Nephron progenitor cell (in vitro differentiated cells): ENCODE results near the gene EGFR.

Experiments
- DNase-seq: peaks from one replicate; pipeline ENCODE4 v3.0.0; 2021
- H3K27ac Mint-ChIP-seq: 2 replicates; pipeline ENCODE4 v1.8.0; 2021; ENCODE audit warnings: mild to moderate bottlenecking, moderate library complexity, mixed read lengths
- H3K27me3 Mint-ChIP-seq: 2 replicates; pipeline ENCODE4 v1.8.0; 2021; ENCODE audit warnings: mild to moderate bottlenecking, low read depth, mixed read lengths; ENCODE audit not compliant: poor library complexity
- H3K36me3 Mint-ChIP-seq: 2 replicates; pipeline ENCODE4 v1.8.0; 2021; ENCODE audit warnings: low read depth, mixed read lengths
- H3K4me1 Mint-ChIP-seq: 2 replicates; pipeline ENCODE4 v1.8.0; 2021; ENCODE audit warnings: mixed read lengths
- H3K4me3 Mint-ChIP-seq: 2 replicates; pipeline ENCODE4 v1.8.0; 2021; ENCODE audit warnings: mild to moderate bottlenecking, moderate library complexity, mixed read lengths
- H3K9me3 Mint-ChIP-seq: 2 replicates; pipeline ENCODE4 v1.8.0; 2021; ENCODE audit warnings: mild to moderate bottlenecking, moderate library complexity, mixed read lengths
- TF ChIP-seq, protein P1 (sequence below): fragments of 200-600 bp; sonication (generic); IDR thresholded peaks from 2 replicates; pipeline ENCODE4 v1.5.0; 2021; ENCODE audit warnings: antibody characterized with exemption

EGFR gene

DNA sequence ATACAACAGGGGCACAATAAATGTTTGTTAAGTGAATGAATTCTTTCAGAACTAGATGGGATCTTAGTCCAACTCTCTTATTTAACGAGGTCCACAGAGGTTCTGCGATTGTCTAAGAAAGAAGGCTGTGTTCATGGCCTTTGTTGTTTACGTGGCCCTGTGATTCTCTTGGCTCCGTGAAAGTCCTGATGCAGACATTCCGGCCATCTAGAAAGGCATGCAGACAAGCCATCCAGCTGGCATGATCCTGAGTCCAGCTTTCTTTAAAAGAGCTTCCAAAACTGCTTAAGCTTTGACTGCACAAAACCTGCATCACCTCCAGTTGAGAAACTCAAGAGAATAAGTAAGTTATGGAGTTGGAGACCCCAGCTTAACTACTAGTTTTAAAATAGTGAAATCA, 26.0 kb downstream of the EGFR start:
- no peaks in the 10 kb centered on the region for H3K36me3 Mint-ChIP-seq
- H3K4me1 Mint-ChIP-seq: peaks cover 32% of the 10 kb centered on the region
- H3K9me3 Mint-ChIP-seq: no peaks in the 10 kb centered on the region
- TF ChIP-seq, protein P1, sequence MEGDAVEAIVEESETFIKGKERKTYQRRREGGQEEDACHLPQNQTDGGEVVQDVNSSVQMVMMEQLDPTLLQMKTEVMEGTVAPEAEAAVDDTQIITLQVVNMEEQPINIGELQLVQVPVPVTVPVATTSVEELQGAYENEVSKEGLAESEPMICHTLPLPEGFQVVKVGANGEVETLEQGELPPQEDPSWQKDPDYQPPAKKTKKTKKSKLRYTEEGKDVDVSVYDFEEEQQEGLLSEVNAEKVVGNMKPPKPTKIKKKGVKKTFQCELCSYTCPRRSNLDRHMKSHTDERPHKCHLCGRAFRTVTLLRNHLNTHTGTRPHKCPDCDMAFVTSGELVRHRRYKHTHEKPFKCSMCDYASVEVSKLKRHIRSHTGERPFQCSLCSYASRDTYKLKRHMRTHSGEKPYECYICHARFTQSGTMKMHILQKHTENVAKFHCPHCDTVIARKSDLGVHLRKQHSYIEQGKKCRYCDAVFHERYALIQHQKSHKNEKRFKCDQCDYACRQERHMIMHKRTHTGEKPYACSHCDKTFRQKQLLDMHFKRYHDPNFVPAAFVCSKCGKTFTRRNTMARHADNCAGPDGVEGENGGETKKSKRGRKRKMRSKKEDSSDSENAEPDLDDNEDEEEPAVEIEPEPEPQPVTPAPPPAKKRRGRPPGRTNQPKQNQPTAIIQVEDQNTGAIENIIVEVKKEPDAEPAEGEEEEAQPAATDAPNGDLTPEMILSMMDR: no peak
- peaks cover 8% of the 10 kb centered on the region for H3K27me3 Mint-ChIP-seq
- DNase-seq: no peak
- H3K4me3 Mint-ChIP-seq: no peak overlapping the region
- H3K27ac Mint-ChIP-seq: no peak overlapping the region

DNA sequence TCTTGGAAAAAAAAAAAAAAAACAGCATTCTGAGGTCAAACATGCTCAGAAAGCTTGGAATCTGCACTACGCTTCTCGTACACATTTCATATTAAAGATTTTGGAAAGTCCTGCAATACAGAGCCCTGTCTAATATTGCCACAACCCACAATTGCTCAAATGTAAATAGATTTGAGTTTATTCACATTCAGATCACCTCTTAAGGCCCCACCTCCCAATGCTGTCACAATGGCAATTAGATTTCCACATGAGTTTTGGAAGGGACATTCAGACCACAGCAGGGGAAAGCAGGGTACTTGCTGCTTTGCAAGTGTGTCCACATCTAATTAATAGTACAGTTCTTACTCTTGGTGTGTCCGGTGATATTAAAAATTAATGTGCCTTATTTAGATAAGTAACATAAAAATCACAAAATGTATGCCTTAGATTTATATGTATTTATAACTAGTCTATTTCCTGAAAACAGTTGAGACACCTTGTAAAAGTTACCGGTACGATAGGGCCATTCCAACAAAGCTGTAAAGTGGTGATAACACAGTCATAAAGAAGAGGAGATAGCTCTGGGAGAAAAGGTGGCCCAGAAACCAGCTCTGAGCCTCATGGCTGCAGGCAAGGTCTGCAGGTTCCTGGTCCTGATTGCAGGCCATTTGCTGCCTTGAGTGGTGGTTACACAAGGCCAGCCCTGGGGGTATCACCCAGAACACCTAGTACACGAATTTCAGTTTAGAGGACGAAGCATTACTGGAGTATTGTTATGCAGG, 27.9 kb downstream of the EGFR start:
- DNase-seq: no peak
- Mint-ChIP-seq H3K4me1 (peaks cover 36% of the 10 kb centered on the region), H3K9me3 (no peaks in the 10 kb centered on the region), H3K27ac (no peak overlapping the region), H3K36me3 (no peaks in the 10 kb centered on the region), H3K27me3 (peaks cover under 1% of the 10 kb centered on the region), H3K4me3 (no peak overlapping the region)
- TF ChIP-seq, protein P1: no peak

DNA sequence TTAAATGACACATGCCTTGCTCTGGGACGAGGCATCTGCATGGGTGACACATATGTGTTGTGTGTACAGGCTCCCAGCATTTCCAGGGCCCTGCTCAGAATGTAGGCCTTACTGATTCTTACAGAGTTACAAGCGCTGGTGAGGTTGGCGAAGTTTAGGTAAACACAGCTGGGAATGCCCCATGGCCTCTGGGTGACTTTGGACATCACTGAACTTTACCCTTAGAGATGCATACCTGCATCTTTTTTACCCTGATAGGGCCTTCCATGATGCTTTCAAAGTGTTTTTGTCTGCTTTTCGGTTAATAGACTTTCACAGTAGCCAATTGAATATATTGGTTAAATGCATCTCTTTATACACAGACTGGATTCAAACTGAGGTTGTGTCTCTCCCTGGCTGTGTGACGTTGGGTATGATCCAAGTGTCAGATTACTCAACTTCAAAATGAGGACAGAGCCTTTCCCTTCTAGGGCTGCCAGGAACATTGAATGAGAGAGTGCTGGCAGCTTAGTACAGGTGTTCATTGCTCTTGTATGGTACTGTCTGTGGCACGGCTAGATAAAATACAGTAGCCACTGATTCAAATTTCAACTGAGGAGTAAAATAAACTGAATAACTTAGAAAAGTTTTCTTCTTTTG, 29.5 kb downstream of the EGFR start:
- Mint-ChIP-seq H3K4me1 (peaks cover 36% of the 10 kb centered on the region), H3K4me3 (no peak overlapping the region), H3K9me3 (peaks cover 3% of the 10 kb centered on the region), H3K27me3 (peaks cover 5% of the 10 kb centered on the region), H3K27ac (peak overlapping the region; percentile 9), H3K36me3 (no peaks in the 10 kb centered on the region)
- TF ChIP-seq, protein P1: no peak
- no peak for DNase-seq

DNA sequence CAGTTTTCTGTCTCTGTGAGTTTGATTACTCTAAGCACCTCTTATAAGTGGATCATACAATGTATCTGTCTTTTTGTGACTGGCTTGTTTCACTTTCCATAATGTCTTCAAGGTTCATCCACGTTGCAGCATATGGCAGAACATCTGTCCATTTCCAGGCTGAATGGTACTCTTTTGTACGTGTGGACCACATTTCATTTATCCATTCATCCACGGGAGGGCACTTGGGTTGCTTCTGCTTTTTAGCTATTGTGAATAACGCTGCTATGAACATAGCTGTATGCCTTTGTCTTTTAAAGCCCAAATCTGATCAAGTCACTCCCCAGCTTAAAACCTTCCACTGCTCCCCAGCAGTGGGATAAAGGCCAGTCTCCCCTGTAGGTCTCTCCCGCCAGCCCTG, 31.5 kb downstream of the EGFR start:
- Mint-ChIP-seq H3K4me1 (peaks cover 41% of the 10 kb centered on the region), H3K9me3 (peaks cover 3% of the 10 kb centered on the region), H3K36me3 (no peaks in the 10 kb centered on the region), H3K27ac (no peak overlapping the region), H3K4me3 (no peak overlapping the region), H3K27me3 (peaks cover 10% of the 10 kb centered on the region)
- no peak for DNase-seq
- TF ChIP-seq, protein P1: no peak

DNA sequence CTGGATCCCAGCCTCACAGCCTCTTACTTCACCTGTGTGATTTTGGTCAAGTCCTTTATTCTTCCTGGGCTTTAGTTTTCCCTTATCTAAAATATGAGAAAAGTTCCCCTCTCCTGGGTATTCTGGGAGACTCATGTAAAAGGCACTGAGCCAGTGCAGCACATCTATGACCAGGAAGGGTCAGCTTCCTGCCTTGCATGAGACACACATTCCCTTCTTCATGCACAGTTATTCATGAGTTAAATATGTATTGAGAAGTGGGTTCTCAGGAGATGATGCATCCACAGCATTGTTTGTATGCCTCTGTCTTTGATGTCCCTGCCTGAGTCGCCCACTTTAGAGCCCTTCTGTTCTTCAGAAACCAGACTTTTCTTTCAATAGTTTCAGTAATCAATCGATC, 33.3 kb downstream of the EGFR start:
- Mint-ChIP-seq H3K9me3 (peaks cover 3% of the 10 kb centered on the region), H3K4me1 (peaks cover 33% of the 10 kb centered on the region), H3K4me3 (no peak overlapping the region), H3K36me3 (no peaks in the 10 kb centered on the region), H3K27me3 (peaks cover 14% of the 10 kb centered on the region), H3K27ac (no peak overlapping the region)
- TF ChIP-seq, protein P1: no peak
- DNase-seq: no peak
